Chondrocyte (in vitro differentiated cells): ENCODE data around the gene CACHD1. TPM values are rescaled to one million over a fixed set of nuclear protein-coding genes. Genes with fewer than 3 reads are reported as not detected.

Experiments used
- DNase-seq: peaks from one replicate; pipeline ENCODE4 v3.0.0; 2021; ENCODE audit warnings: mixed read lengths, low spot score
- H3K27ac Mint-ChIP-seq: one replicate; pipeline ENCODE4 v1.8.0; 2021; ENCODE audit warnings: mild to moderate bottlenecking, moderate library complexity, mixed read lengths; ENCODE audit not compliant: unreplicated experiment
- H3K27me3 Mint-ChIP-seq: 2 replicates; pipeline ENCODE4 v1.8.0; 2021; ENCODE audit warnings: low read depth, mixed read lengths
- H3K36me3 Mint-ChIP-seq: 2 replicates; pipeline ENCODE4 v1.8.0; 2021; ENCODE audit warnings: low read depth, mixed read lengths
- H3K4me1 Mint-ChIP-seq: 2 replicates; pipeline ENCODE4 v1.8.0; 2021; ENCODE audit warnings: low read depth, mild to moderate bottlenecking, mixed read lengths
- H3K4me3 Mint-ChIP-seq: one replicate; pipeline ENCODE4 v1.8.0; 2021; ENCODE audit warnings: mild to moderate bottlenecking, moderate library complexity, mixed read lengths; ENCODE audit not compliant: unreplicated experiment
- H3K9me3 Mint-ChIP-seq: 2 replicates; pipeline ENCODE4 v1.8.0; 2021; ENCODE audit warnings: low read depth, mixed read lengths
- total RNA-seq: library from RNA; stranded (reverse); gene quantifications from 3 replicates; pipeline ENCODE4 v1.2.1, GENCODE V29; 2021
- TF ChIP-seq, protein P1 (sequence below): fragments of 200-600 bp; sonication (generic); IDR thresholded peaks from 2 replicates; pipeline ENCODE4 v1.5.0; 2021; ENCODE audit warnings: antibody characterized with exemption, mild to moderate bottlenecking, moderate library complexity

The CACHD1 gene
- total RNA-seq, 1 donor from 2014 or later, result 10.5 TPM

DNA sequence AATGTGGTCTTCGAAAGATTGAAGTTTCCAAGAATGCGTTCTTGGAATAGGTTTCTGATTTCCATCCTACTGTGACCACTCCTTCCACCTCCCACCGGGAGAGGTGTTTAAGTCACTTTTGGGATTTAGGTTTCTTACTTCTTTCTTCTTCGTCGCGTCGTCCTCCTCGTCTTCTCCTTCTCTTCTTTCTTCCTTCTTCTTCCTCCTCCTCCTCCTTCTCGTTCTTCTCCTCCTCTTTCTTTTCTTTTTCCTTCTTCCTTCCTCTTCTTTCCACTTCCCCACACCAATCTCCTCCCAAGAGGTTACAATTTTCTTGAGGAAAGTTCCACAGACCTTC lies 2.1 kb downstream of the CACHD1 start:
- DNase-seq, result no peak
- Mint-ChIP-seq H3K27me3 (peaks cover 8% of the 10 kb centered on the region), H3K4me1 (peaks cover 55% of the 10 kb centered on the region), H3K27ac (peak overlapping the region; percentile 82), H3K9me3 (no peaks in the 10 kb centered on the region), H3K4me3 (peak overlapping the region; percentile 83), H3K36me3 (no peaks in the 10 kb centered on the region)
- TF ChIP-seq, protein P1, sequence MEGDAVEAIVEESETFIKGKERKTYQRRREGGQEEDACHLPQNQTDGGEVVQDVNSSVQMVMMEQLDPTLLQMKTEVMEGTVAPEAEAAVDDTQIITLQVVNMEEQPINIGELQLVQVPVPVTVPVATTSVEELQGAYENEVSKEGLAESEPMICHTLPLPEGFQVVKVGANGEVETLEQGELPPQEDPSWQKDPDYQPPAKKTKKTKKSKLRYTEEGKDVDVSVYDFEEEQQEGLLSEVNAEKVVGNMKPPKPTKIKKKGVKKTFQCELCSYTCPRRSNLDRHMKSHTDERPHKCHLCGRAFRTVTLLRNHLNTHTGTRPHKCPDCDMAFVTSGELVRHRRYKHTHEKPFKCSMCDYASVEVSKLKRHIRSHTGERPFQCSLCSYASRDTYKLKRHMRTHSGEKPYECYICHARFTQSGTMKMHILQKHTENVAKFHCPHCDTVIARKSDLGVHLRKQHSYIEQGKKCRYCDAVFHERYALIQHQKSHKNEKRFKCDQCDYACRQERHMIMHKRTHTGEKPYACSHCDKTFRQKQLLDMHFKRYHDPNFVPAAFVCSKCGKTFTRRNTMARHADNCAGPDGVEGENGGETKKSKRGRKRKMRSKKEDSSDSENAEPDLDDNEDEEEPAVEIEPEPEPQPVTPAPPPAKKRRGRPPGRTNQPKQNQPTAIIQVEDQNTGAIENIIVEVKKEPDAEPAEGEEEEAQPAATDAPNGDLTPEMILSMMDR, result no peak

DNA sequence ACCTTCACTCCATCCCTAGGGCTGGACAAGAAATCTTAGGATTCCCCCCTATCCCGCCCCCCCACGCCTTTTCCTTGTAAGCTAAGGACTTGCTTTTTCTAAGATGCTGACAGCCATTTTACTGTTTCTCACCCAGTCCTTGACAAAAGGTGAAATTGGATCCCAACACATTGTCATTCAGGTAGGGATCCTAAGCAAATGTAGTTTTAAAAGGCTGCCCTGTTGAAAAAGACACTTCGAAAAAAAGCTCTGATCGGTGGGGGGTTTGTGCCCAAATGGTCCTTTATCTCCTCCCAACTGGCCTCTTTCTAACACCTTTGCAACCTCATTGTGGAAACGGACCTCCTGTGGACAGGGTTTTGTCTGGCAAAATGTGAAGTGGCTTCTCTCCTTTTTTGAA lies 2.9 kb downstream of the CACHD1 start:
- peaks cover 6% of the 10 kb centered on the region for H3K27me3 Mint-ChIP-seq
- H3K27ac Mint-ChIP-seq, result no peak overlapping the region
- H3K4me1 Mint-ChIP-seq, result peaks cover 59% of the 10 kb centered on the region
- no peaks in the 10 kb centered on the region for H3K9me3 Mint-ChIP-seq
- H3K36me3 Mint-ChIP-seq, result no peaks in the 10 kb centered on the region
- no peak for DNase-seq
- TF ChIP-seq, protein P1, result no peak
- peak overlapping the region; percentile 42 for H3K4me3 Mint-ChIP-seq

DNA sequence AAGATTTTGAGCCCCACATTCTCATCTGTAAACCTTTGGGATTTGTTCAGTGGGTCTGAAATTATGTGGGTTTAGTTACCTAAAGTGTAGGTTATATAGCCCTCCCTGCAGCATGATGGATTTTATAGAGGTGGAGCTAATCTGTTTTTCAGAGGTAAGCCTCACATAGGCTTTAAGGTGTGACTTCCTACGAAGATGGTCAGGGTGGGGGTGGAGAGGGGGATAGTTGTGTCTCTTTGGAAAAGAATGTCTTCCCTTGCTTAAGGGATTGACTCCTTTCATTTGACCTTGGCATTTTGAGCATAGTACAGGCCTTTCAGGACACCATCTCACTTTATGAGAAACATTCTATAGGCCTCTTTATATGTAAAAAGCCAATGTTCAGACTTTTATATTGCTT lies 3.4 kb downstream of the CACHD1 start:
- H3K4me3 Mint-ChIP-seq, result no peak overlapping the region
- no peak for DNase-seq

DNA sequence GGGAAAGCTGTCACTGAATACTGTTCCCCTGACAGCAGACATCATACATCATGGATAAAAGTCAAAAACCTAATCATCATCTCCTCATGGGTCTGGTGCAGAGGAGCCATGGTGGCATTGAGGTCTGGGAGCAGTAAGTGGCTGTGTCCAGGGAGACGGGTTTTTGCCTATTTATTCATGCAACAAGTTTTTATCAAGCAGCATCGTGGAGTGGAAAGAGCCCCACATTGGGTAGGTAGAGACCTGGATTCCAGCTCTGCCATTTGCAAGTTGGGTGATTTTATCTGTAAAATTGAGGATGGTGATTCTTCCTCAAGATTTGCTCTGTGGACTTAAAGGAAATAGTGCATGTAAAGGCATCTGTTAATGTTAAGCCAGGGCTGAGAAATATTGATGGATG lies 4.2 kb downstream of the CACHD1 start:
- DNase-seq, result no peak
- Mint-ChIP-seq H3K27ac (peak overlapping the region; percentile 53), H3K4me1 (peaks cover 70% of the 10 kb centered on the region), H3K4me3 (no peak overlapping the region), H3K9me3 (no peaks in the 10 kb centered on the region), H3K36me3 (no peaks in the 10 kb centered on the region), H3K27me3 (no peaks in the 10 kb centered on the region)
- TF ChIP-seq, protein P1, result no peak

More for the DNA sequence above, 3.4 kb downstream of the CACHD1 start:
- TF ChIP-seq, protein P1, result no peak
- peaks cover 4% of the 10 kb centered on the region for H3K27me3 Mint-ChIP-seq
- no peaks in the 10 kb centered on the region for H3K36me3 Mint-ChIP-seq
- no peaks in the 10 kb centered on the region for H3K9me3 Mint-ChIP-seq
- H3K27ac Mint-ChIP-seq, result no peak overlapping the region
- H3K4me1 Mint-ChIP-seq, result peaks cover 62% of the 10 kb centered on the region

DNA sequence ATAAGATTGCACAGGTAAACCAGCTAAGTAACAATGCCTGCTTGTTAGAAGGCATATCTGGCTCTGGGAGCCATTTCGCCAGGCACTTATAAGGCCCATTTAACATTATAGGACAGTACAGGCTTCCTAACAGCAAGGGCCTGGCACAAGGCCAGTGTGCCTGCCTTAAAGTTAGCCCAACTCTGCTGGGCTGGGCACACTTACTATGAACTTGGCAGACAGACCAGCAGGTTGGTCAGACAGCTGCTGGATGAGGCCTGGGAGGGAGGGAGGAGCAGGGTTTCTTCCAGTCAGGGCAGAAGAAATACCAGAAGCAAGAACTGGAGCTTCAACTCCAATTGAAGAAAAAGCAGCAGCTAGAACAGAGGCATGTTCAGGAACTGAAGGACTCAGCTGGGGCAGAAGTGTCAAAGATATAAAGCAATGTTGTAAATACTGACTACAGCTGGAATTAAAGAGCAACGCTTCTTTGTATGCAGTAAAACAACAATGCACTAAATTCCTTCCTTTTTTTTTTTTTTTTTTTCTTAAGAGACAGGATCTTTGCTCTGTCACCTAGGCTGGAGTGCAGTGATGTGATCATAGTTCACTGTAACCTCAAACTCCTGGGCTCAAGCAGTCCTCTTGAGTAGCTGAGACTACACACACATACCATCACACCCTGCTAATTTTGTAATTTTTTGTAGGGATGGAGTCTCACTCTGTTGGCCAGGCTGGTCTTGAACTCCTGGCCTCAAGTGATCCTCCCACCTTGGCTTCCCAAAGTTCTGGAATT lies 4.9 kb downstream of the CACHD1 start:
- DNase-seq, result no peak
- no peak overlapping the region for H3K4me3 Mint-ChIP-seq
- no peak overlapping the region for H3K27ac Mint-ChIP-seq
- no peaks in the 10 kb centered on the region for H3K36me3 Mint-ChIP-seq
- TF ChIP-seq, protein P1, result no peak
- H3K4me1 Mint-ChIP-seq, result peaks cover 72% of the 10 kb centered on the region
- no peaks in the 10 kb centered on the region for H3K27me3 Mint-ChIP-seq
- no peaks in the 10 kb centered on the region for H3K9me3 Mint-ChIP-seq
